IPS-18a (cell line): ENCODE data around the gene ITPR2.

Source experiments
- H3K27ac ChIP-seq: one replicate; pipeline ENCODE4 v1.5.1; 2013; ENCODE audit warnings: low read length
- H3K27me3 ChIP-seq: one replicate; pipeline ENCODE4 v1.6.1; 2013; ENCODE audit warnings: mild to moderate bottlenecking, low read length; ENCODE audit not compliant: control insufficient read depth, insufficient read depth
- H3K36me3 ChIP-seq: one replicate; pipeline ENCODE4 v1.6.1; 2013; ENCODE audit warnings: low read depth, low read length; ENCODE audit not compliant: control insufficient read depth
- H3K4me1 ChIP-seq: one replicate; pipeline ENCODE4 v1.6.1; 2013; ENCODE audit warnings: low read depth, low read length; ENCODE audit not compliant: control insufficient read depth
- H3K4me3 ChIP-seq: one replicate; pipeline ENCODE4 v1.5.1; 2013; ENCODE audit warnings: low read length
- H3K9ac ChIP-seq: one replicate; pipeline ENCODE4 v1.6.1; 2013; ENCODE audit warnings: mild to moderate bottlenecking, low read length, moderate library complexity
- H3K9me3 ChIP-seq: one replicate; pipeline ENCODE4 v1.6.1; 2013; ENCODE audit warnings: low read depth, low read length; ENCODE audit not compliant: control insufficient read depth

Gene ITPR2

DNA sequence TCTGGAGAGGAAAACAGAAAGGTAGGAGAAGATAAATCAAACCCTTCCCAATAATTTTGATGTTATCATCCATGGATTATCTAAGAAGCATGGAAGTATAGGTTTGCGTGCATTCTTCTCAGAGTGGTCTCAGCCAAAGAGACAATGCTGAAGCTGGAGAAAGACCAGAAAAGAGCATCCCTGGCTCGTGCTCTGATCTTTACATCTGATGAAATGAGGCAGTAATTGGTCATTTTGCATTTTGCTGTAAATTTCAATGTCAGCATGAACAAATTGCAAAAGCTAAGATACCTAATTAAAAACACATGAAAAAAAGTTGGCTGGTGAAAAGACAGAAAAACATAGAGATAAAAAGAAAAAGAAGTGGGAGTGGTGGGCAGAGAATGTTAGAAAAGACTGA, 252.4 kb downstream of the ITPR2 start:
- no peaks in the 10 kb centered on the region for H3K36me3 ChIP-seq
- no peak overlapping the region for H3K9ac ChIP-seq
- H3K9me3 ChIP-seq, result no peaks in the 10 kb centered on the region
- H3K4me1 ChIP-seq, result no peaks in the 10 kb centered on the region
- H3K4me3 ChIP-seq, result no peak overlapping the region
- no peaks in the 10 kb centered on the region for H3K27me3 ChIP-seq
- H3K27ac ChIP-seq, result no peak overlapping the region

DNA sequence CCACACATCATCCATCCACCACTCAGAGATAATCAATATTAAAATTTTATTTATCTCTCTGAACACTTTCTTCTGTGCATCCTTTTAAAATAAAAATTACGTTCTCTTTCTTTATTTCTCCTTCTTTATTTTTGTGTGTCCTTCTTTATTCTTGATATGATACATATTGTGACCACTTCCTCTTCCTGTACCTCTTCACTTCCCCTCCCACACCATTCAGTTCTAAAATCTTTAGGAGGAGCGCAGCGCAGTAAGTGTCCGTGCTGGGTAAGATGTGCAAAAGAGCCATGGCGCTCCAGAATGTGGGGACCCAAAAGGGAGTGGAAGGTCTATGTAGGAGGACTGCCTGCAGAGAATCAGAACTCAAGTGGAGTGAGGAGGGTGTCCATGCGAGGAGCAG, 256.7 kb downstream of the ITPR2 start:
- H3K9ac ChIP-seq, result no peak overlapping the region
- H3K27ac ChIP-seq, result no peak overlapping the region
- H3K4me3 ChIP-seq, result no peak overlapping the region
- H3K4me1 ChIP-seq, result peaks cover 12% of the 10 kb centered on the region
- H3K9me3 ChIP-seq, result no peaks in the 10 kb centered on the region
- no peaks in the 10 kb centered on the region for H3K36me3 ChIP-seq
- no peaks in the 10 kb centered on the region for H3K27me3 ChIP-seq

DNA sequence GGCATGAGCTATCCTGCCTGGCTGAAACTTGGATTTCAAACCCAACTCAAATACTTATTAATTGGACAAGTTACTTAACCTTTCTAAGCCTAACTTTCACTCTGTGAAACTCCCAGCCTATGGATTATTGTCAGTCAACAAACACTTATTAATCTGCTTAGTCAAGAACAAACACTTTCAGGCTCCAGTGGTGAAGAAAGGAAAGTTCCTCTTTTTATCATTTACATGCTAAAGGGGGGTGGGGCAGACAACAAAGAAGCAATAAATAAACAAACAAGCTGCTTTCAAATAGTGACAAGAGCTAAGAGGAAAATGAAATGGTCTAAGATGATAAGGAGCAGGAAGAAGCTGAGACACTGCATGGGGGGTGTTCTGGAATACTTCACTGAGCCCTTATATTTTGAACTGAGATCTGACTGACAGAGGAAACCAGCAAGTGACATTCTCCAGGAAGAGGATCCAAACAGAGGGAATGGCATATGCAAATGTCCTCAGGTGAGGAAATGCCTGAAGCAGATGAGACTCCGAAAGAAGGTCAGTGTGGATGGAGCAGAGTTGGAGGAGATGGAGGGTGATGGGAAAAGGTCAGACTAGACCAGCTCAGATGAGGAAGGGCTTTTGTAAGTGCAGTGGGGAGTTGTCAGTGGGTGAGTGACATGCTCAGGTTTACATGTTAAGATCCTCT, 259.6 kb downstream of the ITPR2 start:
- no peaks in the 10 kb centered on the region for H3K36me3 ChIP-seq
- H3K27ac ChIP-seq, result no peak overlapping the region
- H3K9me3 ChIP-seq, result no peaks in the 10 kb centered on the region

DNA sequence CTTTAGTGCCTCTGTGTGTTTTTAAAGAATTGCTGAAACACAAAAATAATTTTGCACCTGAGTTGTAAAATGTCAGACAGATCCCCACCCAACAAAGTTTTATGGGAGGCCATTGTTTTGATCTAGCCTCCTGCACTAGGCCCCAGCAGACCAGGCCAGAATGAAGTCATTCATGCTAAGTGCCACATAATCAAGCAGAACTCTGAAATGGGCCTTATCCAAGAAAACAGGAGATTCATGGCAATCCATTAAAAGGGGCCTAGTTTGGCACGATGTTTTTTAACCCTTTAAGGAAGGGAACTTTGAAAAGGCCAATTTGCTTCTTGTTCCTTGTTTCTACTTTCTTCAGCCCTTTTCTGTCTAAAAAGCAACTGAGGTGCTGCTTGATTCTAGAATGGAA, 260.9 kb downstream of the ITPR2 start:
- Histone ChIP-seq H3K4me1 (peaks cover 12% of the 10 kb centered on the region), H3K27ac (no peak overlapping the region), H3K4me3 (no peak overlapping the region), H3K36me3 (no peaks in the 10 kb centered on the region), H3K27me3 (no peaks in the 10 kb centered on the region), H3K9me3 (no peaks in the 10 kb centered on the region), H3K9ac (no peak overlapping the region)

More for the DNA sequence above, 259.6 kb downstream of the ITPR2 start:
- no peaks in the 10 kb centered on the region for H3K27me3 ChIP-seq
- H3K4me3 ChIP-seq, result no peak overlapping the region
- H3K9ac ChIP-seq, result no peak overlapping the region
- peaks cover 12% of the 10 kb centered on the region for H3K4me1 ChIP-seq

DNA sequence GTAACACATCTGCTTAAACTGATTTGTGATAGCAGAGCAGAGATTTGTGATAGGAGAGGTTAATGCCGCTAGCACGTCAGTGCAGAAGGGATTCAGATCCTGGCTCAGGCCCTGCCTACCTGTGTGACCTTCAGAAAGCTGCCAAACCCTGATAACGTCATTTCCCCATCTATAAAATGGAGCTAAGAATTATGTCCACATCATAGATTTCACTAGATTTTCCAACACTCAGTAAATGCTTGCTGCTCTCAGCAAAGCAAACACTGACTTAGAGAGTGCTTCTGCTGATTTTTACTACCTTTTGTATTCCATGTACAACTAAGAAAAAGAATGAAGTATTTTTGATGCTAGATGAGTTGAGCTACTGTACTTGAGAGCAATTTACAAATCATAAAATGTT, 261.4 kb downstream of the ITPR2 start:
- Histone ChIP-seq H3K27ac (no peak overlapping the region), H3K4me3 (no peak overlapping the region), H3K4me1 (peaks cover 12% of the 10 kb centered on the region), H3K9me3 (no peaks in the 10 kb centered on the region), H3K9ac (no peak overlapping the region), H3K27me3 (no peaks in the 10 kb centered on the region), H3K36me3 (no peaks in the 10 kb centered on the region)

DNA sequence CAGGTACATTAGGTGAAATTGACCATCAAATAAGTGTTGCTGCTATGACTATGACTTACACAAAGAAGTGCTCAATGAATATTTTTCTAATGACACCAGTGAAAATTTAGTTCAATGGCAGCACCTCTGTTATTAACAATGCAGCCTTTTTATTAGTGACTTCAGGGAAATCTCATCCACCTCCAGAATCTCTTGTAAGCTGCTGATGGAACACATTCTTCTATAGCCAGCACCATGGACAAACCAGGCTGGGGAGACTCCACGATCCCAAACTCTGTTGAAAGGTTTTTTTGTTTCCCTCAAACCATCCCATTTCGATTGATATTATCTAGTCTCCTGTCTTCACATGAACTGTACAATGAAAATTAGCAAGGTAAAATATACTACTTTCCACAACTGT, 265.9 kb downstream of the ITPR2 start:
- Histone ChIP-seq H3K27ac (no peak overlapping the region), H3K9ac (no peak overlapping the region), H3K9me3 (no peaks in the 10 kb centered on the region), H3K4me3 (no peak overlapping the region), H3K4me1 (no peaks in the 10 kb centered on the region), H3K27me3 (no peaks in the 10 kb centered on the region), H3K36me3 (no peaks in the 10 kb centered on the region)

DNA sequence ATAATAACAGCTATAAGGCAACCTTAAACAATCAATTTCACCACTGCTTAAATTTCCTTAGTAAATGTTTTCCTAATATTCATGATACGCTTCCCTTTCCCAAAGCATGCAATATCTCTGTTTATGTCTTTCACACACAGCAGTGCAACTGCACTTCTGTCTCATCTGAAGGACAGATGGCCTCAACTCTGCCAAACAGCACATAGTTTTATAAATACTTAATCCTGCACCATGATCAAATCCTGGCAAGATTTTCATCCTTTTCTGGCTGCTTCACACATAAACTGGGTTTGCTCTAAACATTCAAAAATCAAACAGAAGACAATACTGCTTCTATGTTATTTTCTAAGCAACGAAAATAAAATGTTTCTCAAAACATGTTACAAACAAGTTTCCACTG, 266.3 kb downstream of the ITPR2 start:
- H3K4me1 ChIP-seq, result no peaks in the 10 kb centered on the region
- no peaks in the 10 kb centered on the region for H3K27me3 ChIP-seq
- H3K27ac ChIP-seq, result no peak overlapping the region
- no peak overlapping the region for H3K4me3 ChIP-seq
- no peaks in the 10 kb centered on the region for H3K36me3 ChIP-seq
- no peak overlapping the region for H3K9ac ChIP-seq
- H3K9me3 ChIP-seq, result no peaks in the 10 kb centered on the region

DNA sequence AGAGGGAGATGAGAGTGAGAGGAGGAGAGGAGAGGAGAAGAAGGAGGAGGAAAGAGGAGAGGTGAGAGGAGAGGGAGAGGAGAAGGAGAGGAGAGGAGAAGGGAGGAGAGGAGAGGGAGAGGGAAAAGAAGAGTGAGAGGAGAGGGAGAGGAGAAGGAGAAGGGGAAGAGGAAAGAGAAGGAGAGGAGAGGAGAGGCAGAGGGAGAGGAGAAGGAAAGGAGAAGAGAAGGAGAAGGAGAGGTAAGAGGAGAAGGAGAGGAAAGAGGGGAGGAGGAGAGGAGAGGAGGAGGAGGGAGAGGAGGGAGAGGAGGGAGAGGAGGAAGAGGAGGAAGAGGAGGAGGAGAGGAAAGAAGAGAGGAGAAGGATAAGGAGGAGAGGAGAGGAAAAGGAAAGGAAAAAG, 266.8 kb downstream of the ITPR2 start:
- H3K36me3 ChIP-seq, result no peaks in the 10 kb centered on the region
- H3K27me3 ChIP-seq, result no peaks in the 10 kb centered on the region
- no peaks in the 10 kb centered on the region for H3K9me3 ChIP-seq
- no peaks in the 10 kb centered on the region for H3K4me1 ChIP-seq
- H3K4me3 ChIP-seq, result no peak overlapping the region
- H3K27ac ChIP-seq, result no peak overlapping the region
- H3K9ac ChIP-seq, result no peak overlapping the region

DNA sequence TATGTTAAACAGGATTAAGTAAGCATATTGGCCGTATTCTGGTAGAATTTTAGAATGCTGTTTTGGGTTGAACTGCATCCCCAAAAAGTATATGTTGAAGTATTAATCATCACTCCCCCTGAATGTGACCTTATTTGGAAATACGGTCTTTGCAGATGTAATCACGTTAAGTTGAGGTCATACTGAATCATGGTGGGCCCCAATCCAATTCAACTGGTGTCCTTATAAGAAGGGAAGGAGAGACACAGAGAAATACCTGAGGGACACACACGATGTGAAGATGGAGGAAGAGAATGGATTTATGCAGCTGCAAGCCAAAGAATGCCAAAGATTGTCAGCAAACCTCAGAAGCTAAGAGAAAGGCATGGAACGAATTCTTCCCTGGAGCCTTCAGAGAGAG, 268.6 kb downstream of the ITPR2 start:
- Histone ChIP-seq H3K27me3 (no peaks in the 10 kb centered on the region), H3K9me3 (no peaks in the 10 kb centered on the region), H3K9ac (no peak overlapping the region), H3K4me1 (no peaks in the 10 kb centered on the region), H3K27ac (no peak overlapping the region), H3K4me3 (no peak overlapping the region), H3K36me3 (no peaks in the 10 kb centered on the region)

DNA sequence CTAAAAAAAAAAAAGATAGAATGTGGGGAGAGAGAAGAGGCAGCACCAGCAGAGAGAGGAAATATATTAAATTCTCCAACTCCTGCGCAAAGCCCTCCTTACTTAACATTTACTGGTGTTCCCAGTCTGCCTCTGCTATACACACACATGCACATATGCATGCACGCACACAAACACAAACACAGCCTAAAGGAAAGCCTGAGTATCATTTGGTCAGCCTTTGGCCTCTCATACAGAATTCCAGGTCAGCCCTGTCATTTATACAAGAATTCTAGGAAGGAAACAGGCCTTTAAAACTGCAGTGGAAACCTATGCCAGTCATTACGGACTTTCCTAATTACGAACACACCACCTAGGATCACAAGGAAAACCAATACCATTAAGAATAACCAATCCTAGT, 269.4 kb downstream of the ITPR2 start:
- Histone ChIP-seq H3K27me3 (no peaks in the 10 kb centered on the region), H3K9me3 (no peaks in the 10 kb centered on the region), H3K9ac (no peak overlapping the region), H3K4me3 (no peak overlapping the region), H3K27ac (no peak overlapping the region), H3K36me3 (no peaks in the 10 kb centered on the region), H3K4me1 (no peaks in the 10 kb centered on the region)

DNA sequence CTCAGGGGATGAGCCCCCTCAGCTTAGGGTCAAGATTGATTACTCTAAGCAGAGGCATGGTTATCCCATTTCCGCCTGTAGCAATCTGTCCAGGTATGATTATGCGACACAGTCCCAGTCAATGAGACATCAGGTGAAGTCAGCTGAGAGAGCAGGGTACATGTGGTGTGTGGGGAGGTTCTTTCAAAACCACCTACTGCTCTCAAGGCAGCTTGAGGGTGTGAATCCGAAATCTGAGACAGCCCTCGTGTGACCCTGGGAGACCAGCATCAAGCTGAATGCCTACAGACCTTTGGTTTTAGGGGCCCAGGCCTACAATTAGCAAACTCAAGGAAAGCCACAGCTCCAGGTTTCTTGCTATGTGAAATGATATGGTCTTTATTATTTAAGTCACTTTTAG, 275.7 kb downstream of the ITPR2 start:
- H3K9ac ChIP-seq, result no peak overlapping the region
- H3K36me3 ChIP-seq, result no peaks in the 10 kb centered on the region
- H3K4me3 ChIP-seq, result no peak overlapping the region
- H3K4me1 ChIP-seq, result no peaks in the 10 kb centered on the region
- H3K27ac ChIP-seq, result no peak overlapping the region
- no peaks in the 10 kb centered on the region for H3K9me3 ChIP-seq
- H3K27me3 ChIP-seq, result no peaks in the 10 kb centered on the region

DNA sequence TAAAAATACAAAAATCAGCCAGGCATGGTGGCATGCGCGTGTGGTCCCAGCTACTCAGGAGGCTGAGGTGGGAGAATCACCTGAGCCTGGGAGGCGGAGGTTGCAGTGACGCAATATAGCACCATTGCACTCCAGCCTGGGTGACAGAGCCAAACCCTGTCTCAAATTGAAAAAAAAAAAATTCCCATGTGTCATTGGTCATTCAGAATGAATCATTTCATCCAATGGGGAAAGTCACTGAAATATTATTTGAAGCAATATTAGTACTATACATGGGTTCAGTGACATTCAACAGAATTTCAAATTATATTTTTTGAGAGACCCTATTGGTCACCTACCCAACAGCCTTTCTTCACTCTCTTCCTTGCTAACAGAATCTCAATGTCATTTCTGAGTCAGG, 276.1 kb downstream of the ITPR2 start:
- Histone ChIP-seq H3K27me3 (no peaks in the 10 kb centered on the region), H3K9ac (no peak overlapping the region), H3K36me3 (no peaks in the 10 kb centered on the region), H3K4me3 (no peak overlapping the region), H3K27ac (no peak overlapping the region), H3K4me1 (no peaks in the 10 kb centered on the region), H3K9me3 (no peaks in the 10 kb centered on the region)
